HepG2 (cell line): ENCODE results near the gene GUCA2B. TPM values are rescaled to one million over a fixed set of nuclear protein-coding genes. Genes with fewer than 3 reads are reported as not detected.

Experiments
- ATAC-seq: fragments of 200-7000 bp; cut with Tn5 transposase; 3 replicates; pipeline ENCODE4 v1.9.1; 2020; ENCODE audit warnings: mild to moderate bottlenecking, moderate library complexity
- BruUV-seq: library from RNA; stranded (reverse); fragments of 400-500 nt; replicated peaks from 2 replicates; lab custom pipeline; 2021; lab: Mats Ljungman, UMichigan
- CTCF ChIA-PET: fragments of 300-600 bp; formaldehyde crosslinking; extraction: SDS; loops from one replicate; lab custom pipeline; 2021; ENCODE audit warnings: low total read pairs, inconsistent platforms, low intra/inter-chr PET ratio; lab: Yijun Ruan, JAX
- POLR2A ChIA-PET: fragments of 350-600 bp; sonication (Branson Sonifier 250); formaldehyde crosslinking; loops from one replicate; lab custom pipeline; 2020; ENCODE audit warnings: antibody characterized with exemption, inconsistent platforms; lab: Yijun Ruan, JAX
- DNase-seq: peaks from one replicate; pipeline ENCODE4 v3.0.0-alpha.2; 2015; ENCODE audit warnings: low spot score
- FAIRE-seq: peaks from 3 replicates; lab custom pipeline; 2011; peaks lifted over from hg19 to GRCh38; lab: Jason Lieb, UNC
- H2AFZ ChIP-seq: one replicate; pipeline ENCODE4 v1.6.1; 2011; ENCODE audit warnings: low read length, inconsistent platforms
- H3K27ac ChIP-seq: fragments of 300-600 bp; 3 replicates; pipeline ENCODE4 v1.8.0; 2011; ENCODE audit warnings: mixed run types, mild to moderate bottlenecking, mixed read lengths, low read length, inconsistent platforms; ENCODE audit not compliant: insufficient read depth; ENCODE audit errors: extremely low read length
- H3K27me3 ChIP-seq, 2 experiments: fragments of 200-600 bp in 1 of 2; 2 replicates in 1 of 2; 3 replicates in 1 of 2; pipeline versions ENCODE4 v1.6.0 to v1.8.0; 2011; ENCODE audit warnings: low read length in 2 of 2, mild to moderate bottlenecking in 2 of 2, moderate library complexity in 2 of 2, inconsistent platforms in 1 of 2; ENCODE audit not compliant: insufficient read depth in 2 of 2, control insufficient read depth in 1 of 2
- H3K36me3 ChIP-seq, 2 experiments: fragments of 200-600 bp in 1 of 2; replicated peaks in 1 of 2; 2 replicates in 1 of 2; 3 replicates in 1 of 2; pipeline versions ENCODE4 v1.5.1 to v1.8.0; 2011; ENCODE audit warnings: low read length in 2 of 2, inconsistent platforms in 1 of 2; ENCODE audit not compliant: insufficient read depth in 2 of 2, control insufficient read depth in 1 of 2
- H3K4me1 ChIP-seq: 2 replicates; pipeline ENCODE4 v1.5.1; 2012; ENCODE audit warnings: low read length, inconsistent platforms; ENCODE audit not compliant: insufficient read depth
- H3K4me2 ChIP-seq: 2 replicates; pipeline ENCODE4 v1.6.0; 2011; ENCODE audit warnings: low read depth, low read length, inconsistent platforms
- H3K4me3 ChIP-seq, 3 experiments: fragments of 200-600 bp in 1 of 3; sonication (generic), shearing (Covaris generic) in 1 of 3; replicated peaks in 1 of 3; 2 replicates each; pipeline ENCODE4 v1.5.1; 2011 to 2016; ENCODE audit warnings: low read length in 3 of 3, inconsistent platforms in 2 of 3, low read depth in 2 of 3, mild to moderate bottlenecking in 2 of 3, control low read depth in 1 of 3, mixed read lengths in 1 of 3; ENCODE audit not compliant: insufficient read depth in 1 of 3
- H3K79me2 ChIP-seq: one replicate; pipeline ENCODE4 v1.6.1; 2011; ENCODE audit warnings: low read length, inconsistent platforms; ENCODE audit not compliant: insufficient read depth
- H3K9ac ChIP-seq: 2 replicates; pipeline ENCODE4 v1.6.0; 2011; ENCODE audit warnings: mild to moderate bottlenecking, low read depth, low read length, inconsistent platforms; ENCODE audit not compliant: insufficient read depth
- H3K9me3 ChIP-seq: 2 replicates; pipeline ENCODE4 v1.5.1; 2012; ENCODE audit warnings: mild to moderate bottlenecking, low read length
- H4K20me1 ChIP-seq: 2 replicates; pipeline ENCODE4 v1.6.0; 2011; ENCODE audit warnings: inconsistent platforms, mild to moderate bottlenecking, low read length, moderate library complexity; ENCODE audit not compliant: insufficient read depth
- ASH2L ChIP-seq: fragments of 300-600, 200-600 bp; sonication (generic); IDR thresholded peaks from 2 replicates; pipeline ENCODE4 v1.7.0; 2017; ENCODE audit warnings: low read depth, mild to moderate bottlenecking, moderate library complexity, mixed read lengths, low read length; ENCODE audit not compliant: insufficient read length
- CEBPG ChIP-seq: IDR thresholded peaks from 2 replicates; pipeline ENCODE4 v1.6.1; 2016
- KMT2A ChIP-seq: sonication (generic); formaldehyde crosslinking; IDR thresholded peaks from 2 replicates; pipeline ENCODE4 v1.4.0; 2020; ENCODE audit warnings: missing genetic modification reagents
- SRY ChIP-seq: sonication (generic); formaldehyde crosslinking; IDR thresholded peaks from 2 replicates; pipeline ENCODE4 v1.8.0; 2022; ENCODE audit warnings: mild to moderate bottlenecking, missing genetic modification reagents
- ZNF17 ChIP-seq: sonication (generic); formaldehyde crosslinking; IDR thresholded peaks from 2 replicates; pipeline ENCODE4 v1.5.0; 2020; ENCODE audit warnings: mild to moderate bottlenecking, missing genetic modification reagents
- ZNF256 ChIP-seq: sonication (generic); formaldehyde crosslinking; conservative IDR thresholded peaks from 2 replicates; pipeline ENCODE4 v1.4.0; 2020; ENCODE audit warnings: missing genetic modification reagents
- ZNF263 ChIP-seq: sonication (generic); formaldehyde crosslinking; IDR thresholded peaks from 2 replicates; pipeline ENCODE4 v1.4.0; 2020; ENCODE audit warnings: missing genetic modification reagents
- ZNF546 ChIP-seq: sonication (generic); formaldehyde crosslinking; conservative IDR thresholded peaks from 2 replicates; pipeline ENCODE4 v1.8.1; 2023; ENCODE audit warnings: mild to moderate bottlenecking, missing genetic modification reagents
- WGBS: methylation state at CpG from one replicate; pipeline ENCODE4 v1.1.6; 2017; ENCODE audit warnings: low lambda C conversion rate; 5-methylcytosine and 5-hydroxymethylcytosine counted together
- in situ Hi-C: cut with HindIII; loops from 2 replicates; pipeline ENCODE4 v1.10.0; 2017; ENCODE audit warnings: low pct_unique_long_range_greater_than_20kb; ENCODE audit not compliant: extremely low pct_ligation_motif_present
- intact Hi-C: fragments of 100-400 bp; cut with micrococcal nuclease; formaldehyde crosslinking; loops from one replicate; pipeline ENCODE4 v1.10.0; 2022; ENCODE audit not compliant: unreplicated experiment
- polyA plus RNA-seq, 8 experiments: library from polyadenylated mRNA; depleted of rRNA in 3 of 8; stranded (reverse) in 7 of 8; unstranded in 1 of 8; fragments of >200 nt; fragmentation: Illumina TruSeq in 4 of 8; extraction: Trizol in 4 of 8; gene quantifications; 2 replicates each; pipeline versions ENCODE4 v1.2.1 to v1.2.3, GENCODE V29; 2011 to 2016; ENCODE audit warnings: low read depth in 4 of 8, missing spikeins in 1 of 8, mixed read lengths in 1 of 8; ENCODE audit not compliant: insufficient read depth in 1 of 8
- total RNA-seq, 5 experiments: library from RNA; depleted of rRNA; stranded (reverse); fragments of >200 nt; fragmentation: Illumina TruSeq; extraction: Trizol; gene quantifications; 2 replicates each; pipeline ENCODE4 v1.2.3, GENCODE V29; 2016; ENCODE audit warnings: low read depth in 1 of 5
- TF ChIP-seq, protein P1 (sequence below): sonication (generic); formaldehyde crosslinking; IDR thresholded peaks from 2 replicates; pipeline ENCODE4 v1.5.1; 2020; ENCODE audit warnings: mild to moderate bottlenecking, missing genetic modification reagents, borderline replicate concordance

Gene GUCA2B
- total and polyA plus RNA-seq, 2 of the 13 experiments (the other 11 are each of a cell fraction or from before 2014, with no cell fraction given): not detected

DNA sequence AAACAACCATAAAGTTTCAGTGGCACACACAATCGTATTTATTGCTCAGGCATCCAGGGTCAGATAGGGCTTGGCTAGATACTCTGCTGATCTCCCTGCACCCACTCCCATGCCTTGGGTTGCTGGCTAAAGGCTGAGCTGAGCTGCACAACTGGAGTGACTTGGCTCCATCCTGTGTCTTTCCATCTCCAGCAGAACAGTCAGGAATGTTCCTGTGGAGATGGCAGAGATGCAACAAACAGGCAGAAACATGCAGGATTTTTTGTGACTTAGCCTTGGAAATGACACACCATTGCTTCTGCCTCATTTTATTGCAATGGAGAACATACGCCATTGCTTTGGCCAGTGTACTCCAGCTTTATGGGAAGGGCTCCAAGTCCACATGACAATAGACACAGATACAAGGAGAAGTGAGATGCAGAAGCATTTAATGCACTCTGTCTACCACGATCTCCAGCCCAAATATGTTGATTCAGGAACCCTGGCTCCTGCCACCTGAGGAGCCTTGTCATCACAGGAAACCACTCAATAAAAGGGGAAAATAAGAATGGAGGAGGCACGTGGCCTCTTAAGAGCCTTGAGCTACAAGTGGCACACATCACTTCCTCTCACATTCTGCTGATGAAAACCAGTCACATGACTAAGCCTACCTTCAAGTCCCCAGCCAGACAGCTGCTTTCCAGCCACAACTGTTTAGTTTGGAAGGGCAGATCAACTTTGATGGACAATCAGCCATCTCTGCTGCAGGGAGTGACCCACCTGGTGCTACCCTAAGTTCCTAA is 10.1 kb upstream of the GUCA2B start:
- Histone ChIP-seq H4K20me1 (no peaks in the 10 kb centered on the region), H3K9ac (no peak overlapping the region), H3K4me3 (no peak overlapping the region), H3K27ac (no peak overlapping the region), H3K4me1 (peaks cover 8% of the 10 kb centered on the region; the same call in 1 of the 2 replicates), H3K79me2 (no peaks in the 10 kb centered on the region), H3K9me3 (no peaks in the 10 kb centered on the region), H2AFZ (no peak overlapping the region), H3K4me2 (no peak overlapping the region), H3K27me3 (peaks cover 3 to 46% of the 10 kb centered on the region in 2 experiments; a peak in 3 of 5 replicates), H3K36me3 (no peaks in the 10 kb centered on the region)
- ChIA-PET POLR2A (no interaction called here), CTCF (no interaction called here)
- BruUV-seq: no TSS peak
- FAIRE-seq: no peak
- intact Hi-C loops (no loop called here), in situ Hi-C loops (loop anchor here (10.0 kb wide), 1 partner anchor 602 kb away; the partner anchor contains the start of gene CLDN19)
- 19% methylated on average over 4 of the region's 4 CpGs for WGBS
- no peak for DNase-seq
- TF ChIP-seq ZNF263 (CRISPR knock-in tag) (no peak), KMT2A (CRISPR knock-in tag) (no peak), CEBPG (no peak), ASH2L (no peak), SRY (CRISPR knock-in tag) (no peak), ZNF546 (CRISPR knock-in tag) (no peak), ZNF17 (CRISPR knock-in tag) (no peak), ZNF256 (CRISPR knock-in tag) (no peak)
- TF ChIP-seq, protein P1, sequence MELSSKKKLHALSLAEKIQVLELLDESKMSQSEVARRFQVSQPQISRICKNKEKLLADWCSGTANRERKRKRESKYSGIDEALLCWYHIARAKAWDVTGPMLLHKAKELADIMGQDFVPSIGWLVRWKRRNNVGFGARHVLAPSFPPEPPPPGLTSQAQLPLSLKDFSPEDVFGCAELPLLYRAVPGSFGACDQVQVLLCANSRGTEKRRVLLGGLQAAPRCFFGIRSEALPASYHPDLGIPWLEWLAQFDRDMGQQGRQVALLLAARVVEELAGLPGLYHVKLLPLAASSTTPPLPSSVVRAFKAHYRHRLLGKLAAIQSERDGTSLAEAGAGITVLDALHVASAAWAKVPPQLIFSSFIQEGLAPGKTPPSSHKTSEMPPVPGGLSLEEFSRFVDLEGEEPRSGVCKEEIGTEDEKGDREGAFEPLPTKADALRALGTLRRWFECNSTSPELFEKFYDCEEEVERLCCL: no peak
- no peak for ATAC-seq
